Fibroblast of the aortic adventitia (primary cell): Measurements from ENCODE around the gene SLC11A2. TPM values are rescaled to one million over a fixed set of nuclear protein-coding genes. Genes with fewer than 3 reads are reported as not detected.
A peak's percentile ranks its signal among the peaks of the same experiment; 100 is the strongest.
"Not testable (repeated sequence)": the region's sequence is repeated elsewhere in the genome, so short reads cannot be mapped to it uniquely, and the experiment has no call there.

Experiments used
- DNase-seq: peaks from one replicate; pipeline ENCODE4 v3.0.0-alpha.2; 2010; ENCODE audit warnings: low read depth
- H3K4me3 ChIP-seq: 2 replicates; pipeline ENCODE4 v1.5.1; 2011; ENCODE audit warnings: low read depth, mild to moderate bottlenecking, control low read depth, low read length, moderate library complexity
- total RNA-seq: library from RNA; depleted of rRNA; stranded (reverse); fragments of >200 nt; gene quantifications from 2 replicates; pipeline ENCODE4 v1.2.3, GENCODE V29; 2012; ENCODE audit warnings: low replicate concordance
- TF ChIP-seq, protein P1 (sequence below): IDR thresholded peaks from 2 replicates; pipeline ENCODE4 v1.5.1; 2011; ENCODE audit warnings: mild to moderate bottlenecking, low read length, control low read depth, inconsistent platforms; ENCODE audit not compliant: insufficient read depth

SLC11A2 gene
- total RNA-seq, 1 donor = 50.7 TPM

DNA sequence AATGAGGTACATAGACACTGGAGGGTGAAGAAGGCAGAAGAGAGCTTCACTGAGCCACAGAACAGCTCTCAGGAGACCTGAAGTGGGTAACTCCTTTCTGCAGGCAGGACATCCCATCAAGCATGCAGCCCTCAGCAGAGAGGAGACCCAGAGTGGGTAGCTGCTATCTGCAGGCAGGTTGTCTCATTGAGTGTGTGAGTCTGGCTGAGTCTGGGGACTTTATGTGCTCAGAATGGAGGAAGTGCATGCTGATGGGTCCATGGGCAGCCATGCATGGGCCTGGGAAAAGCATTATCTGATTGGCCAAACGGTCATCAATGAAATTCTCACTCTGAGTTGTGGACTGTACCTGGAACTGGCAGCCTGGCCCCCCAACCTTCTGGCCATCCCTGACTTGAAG, 88.5 kb downstream of the SLC11A2 start:
- DNase-seq = no peak
- TF ChIP-seq, protein P1, sequence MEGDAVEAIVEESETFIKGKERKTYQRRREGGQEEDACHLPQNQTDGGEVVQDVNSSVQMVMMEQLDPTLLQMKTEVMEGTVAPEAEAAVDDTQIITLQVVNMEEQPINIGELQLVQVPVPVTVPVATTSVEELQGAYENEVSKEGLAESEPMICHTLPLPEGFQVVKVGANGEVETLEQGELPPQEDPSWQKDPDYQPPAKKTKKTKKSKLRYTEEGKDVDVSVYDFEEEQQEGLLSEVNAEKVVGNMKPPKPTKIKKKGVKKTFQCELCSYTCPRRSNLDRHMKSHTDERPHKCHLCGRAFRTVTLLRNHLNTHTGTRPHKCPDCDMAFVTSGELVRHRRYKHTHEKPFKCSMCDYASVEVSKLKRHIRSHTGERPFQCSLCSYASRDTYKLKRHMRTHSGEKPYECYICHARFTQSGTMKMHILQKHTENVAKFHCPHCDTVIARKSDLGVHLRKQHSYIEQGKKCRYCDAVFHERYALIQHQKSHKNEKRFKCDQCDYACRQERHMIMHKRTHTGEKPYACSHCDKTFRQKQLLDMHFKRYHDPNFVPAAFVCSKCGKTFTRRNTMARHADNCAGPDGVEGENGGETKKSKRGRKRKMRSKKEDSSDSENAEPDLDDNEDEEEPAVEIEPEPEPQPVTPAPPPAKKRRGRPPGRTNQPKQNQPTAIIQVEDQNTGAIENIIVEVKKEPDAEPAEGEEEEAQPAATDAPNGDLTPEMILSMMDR = no peak
- H3K4me3 ChIP-seq = no peak overlapping the region

DNA sequence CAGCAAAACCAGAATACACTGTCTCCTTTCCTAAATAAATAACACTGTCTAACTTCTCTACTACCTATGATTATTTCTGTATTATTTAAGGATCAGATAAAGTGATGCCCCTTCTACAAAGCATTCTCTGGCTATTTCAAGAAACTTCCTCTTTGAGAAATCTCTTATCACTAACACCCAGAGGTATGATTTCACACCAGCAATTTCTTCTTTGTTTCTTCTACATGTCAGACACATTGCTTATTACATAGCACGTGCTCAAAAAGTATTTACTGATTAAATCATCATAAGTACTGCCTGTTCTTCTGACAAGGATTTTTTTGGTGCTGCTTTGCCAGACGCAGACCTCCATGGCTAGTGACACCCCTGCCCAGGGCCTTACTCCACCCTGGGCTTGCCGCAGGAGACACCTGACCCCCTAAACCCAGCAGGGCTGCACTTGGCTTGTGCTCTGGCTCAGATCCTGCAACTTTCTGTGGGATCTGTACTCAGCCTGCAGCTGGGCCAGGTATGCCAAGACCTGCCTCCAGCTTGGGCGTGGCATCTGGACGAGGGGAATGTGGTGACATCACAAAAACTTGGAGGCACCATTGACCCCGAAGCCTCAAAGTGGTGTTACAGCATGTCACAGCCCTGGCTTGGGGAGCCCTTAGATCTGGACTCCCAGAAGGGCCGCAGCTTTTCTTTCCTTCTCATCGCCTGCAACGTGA, 89.2 kb downstream of the SLC11A2 start:
- H3K4me3 ChIP-seq = no peak overlapping the region
- DNase-seq = no peak
- TF ChIP-seq, protein P1 = no peak

DNA sequence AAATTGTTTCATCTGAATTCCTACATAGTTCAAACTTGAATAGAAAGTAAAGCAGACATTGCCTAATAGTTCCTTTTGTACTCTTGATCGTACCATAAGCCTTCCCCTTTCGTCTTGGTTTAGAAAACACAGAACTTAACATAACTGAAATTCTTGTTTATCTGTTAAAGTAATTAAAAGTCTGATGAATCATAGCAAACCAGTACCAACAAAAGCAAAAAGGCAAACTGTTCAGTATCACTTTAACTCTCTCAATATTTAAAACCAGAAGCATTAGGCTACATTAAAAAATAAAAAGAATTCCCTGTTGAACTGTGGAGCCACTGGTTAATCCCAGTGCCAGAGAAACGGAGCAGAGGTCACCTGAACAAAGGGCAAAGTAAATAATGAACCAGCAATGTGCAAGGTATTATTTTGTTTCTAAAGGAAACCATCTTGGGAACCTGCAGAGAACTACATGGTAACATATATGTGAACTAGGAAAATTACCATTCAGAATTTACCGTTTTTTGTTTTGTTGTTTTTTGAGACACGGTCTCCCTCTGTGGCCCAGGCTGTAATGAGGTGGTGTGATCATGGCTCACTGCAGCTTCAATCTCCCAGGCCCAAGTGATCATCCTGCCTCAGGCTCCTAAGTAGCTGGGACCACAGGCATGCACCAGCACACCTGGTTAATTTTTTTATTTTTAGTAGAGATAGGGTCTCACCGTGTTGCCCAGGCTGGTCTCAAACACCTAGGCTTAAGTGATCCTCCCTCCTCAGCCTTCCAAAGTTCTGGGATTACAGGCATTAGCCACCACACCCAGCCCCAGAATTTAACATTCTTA, 91.0 kb downstream of the SLC11A2 start:
- no peak overlapping the region for H3K4me3 ChIP-seq
- peak; percentile 67 for DNase-seq
- TF ChIP-seq, protein P1 = no peak

DNA sequence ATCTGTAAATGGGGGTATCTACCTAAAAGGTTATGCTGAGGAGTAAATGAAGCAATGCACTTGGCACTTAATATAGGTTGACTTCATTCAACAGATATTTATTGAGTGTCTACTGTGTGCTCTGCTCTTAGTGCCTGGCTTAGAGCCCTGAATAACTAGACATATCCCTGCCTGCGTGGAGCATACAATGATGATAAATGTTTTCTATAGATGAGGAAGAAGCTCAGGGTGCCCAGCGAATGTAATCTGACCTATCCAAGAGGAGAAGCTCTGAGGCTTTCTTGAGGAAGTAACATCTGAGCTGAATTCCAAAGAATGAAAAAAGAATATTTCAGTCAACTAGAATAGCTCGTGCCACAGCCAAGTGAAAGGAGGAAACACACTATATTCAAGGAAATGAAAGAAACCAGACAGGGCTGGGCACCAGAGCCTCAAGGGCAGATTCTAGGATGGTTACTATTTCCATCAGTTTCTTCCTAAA, 91.8 kb downstream of the SLC11A2 start:
- TF ChIP-seq, protein P1 = no peak
- DNase-seq = peak; percentile 67
- H3K4me3 ChIP-seq = no peak overlapping the region

DNA sequence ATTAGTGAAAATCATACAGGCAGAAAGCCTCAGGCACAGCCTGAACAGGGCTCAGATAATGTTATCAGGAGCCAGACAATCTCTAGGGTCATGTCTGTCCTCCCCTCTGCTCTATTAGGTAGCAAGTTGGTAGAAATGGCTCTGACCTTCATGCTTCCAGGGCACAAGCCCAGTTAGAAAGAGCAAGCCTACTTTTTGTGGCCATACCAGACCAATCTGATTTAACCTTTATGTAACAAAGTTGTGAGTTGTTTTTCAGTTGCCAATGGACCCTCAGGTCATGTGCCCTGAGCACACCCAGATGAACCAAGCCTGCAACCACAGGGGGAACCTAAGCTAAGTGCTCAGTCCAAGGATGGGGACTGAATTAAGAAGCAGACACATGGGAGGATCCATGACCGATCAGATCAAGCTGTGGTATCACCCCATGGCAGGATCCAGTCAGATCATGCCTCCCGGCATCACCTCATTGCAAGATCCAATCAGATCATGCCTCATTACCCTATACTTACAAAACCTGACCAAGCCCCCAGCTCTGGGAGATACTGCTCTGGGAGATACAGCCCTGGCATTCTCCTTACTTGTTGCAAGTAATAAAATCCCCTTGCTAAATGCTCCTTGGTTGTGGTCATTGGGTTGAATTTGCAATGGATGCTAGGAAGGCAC, 92.6 kb downstream of the SLC11A2 start:
- peak; percentile 23 for DNase-seq

DNA sequence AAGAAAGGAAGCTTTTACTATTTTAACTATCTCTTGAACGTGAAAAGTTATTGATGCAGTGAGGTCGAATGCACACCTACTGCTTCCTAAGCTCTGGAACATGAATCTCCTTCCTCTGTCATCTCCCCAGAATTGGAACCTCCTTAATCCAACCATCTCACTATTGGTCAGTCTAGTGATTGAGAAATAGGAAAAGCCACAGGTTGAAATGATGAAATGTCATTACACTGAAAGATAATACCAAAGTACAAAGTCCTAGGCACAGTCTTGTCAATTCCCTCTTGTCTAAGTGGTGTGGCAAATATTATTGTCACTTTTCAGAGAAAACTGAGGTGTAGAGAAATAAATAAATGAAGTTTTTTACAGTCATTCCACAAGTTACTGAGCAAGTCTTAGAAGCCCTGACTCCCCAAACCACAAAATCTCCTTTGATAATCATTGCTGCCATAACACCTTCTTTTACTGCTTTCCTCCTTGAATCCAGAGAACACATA, 93.3 kb downstream of the SLC11A2 start:
- TF ChIP-seq, protein P1 = no peak
- H3K4me3 ChIP-seq = no peak overlapping the region
- DNase-seq = no peak

More for the DNA sequence above, 92.6 kb downstream of the SLC11A2 start:
- TF ChIP-seq, protein P1 = no peak
- no peak overlapping the region for H3K4me3 ChIP-seq

DNA sequence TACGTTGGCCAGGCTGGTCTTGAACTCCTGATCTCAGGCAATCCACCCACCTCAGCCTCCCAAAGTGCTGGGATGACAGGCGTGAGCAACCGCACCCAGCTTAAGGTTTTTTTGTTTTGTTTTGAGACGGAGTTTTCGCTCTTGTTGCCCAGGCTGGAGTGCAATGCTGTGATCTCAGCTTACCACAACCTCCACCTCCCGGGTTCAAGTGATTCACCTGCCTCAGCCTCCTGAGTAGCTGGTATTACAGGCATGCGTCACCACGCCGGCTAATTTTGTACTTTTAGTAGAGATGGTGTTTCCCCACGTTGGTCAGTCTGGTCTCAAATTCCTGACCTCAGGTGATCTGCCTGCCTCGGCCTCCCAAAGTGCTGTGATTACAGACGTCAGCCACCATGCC, 95.7 kb downstream of the SLC11A2 start:
- not testable (repeated sequence) for DNase-seq, H3K4me3 ChIP-seq
